B cell (primary cell): ENCODE results near the gene CCNK.

Experiments used
- EZH2 ChIP-seq: IDR thresholded peaks from 2 replicates; pipeline ENCODE4 v1.6.1; 2012; ENCODE audit warnings: borderline replicate concordance, low read depth, mild to moderate bottlenecking, moderate library complexity, low read length; ENCODE audit not compliant: insufficient read depth, poor library complexity, severe bottlenecking
- TF ChIP-seq, protein P1 (sequence below): fragments of 200-600 bp; IDR thresholded peaks from one replicate; pipeline ENCODE4 v1.8.0; 2022; ENCODE audit warnings: antibody characterized with exemption, mild to moderate bottlenecking

DNA sequence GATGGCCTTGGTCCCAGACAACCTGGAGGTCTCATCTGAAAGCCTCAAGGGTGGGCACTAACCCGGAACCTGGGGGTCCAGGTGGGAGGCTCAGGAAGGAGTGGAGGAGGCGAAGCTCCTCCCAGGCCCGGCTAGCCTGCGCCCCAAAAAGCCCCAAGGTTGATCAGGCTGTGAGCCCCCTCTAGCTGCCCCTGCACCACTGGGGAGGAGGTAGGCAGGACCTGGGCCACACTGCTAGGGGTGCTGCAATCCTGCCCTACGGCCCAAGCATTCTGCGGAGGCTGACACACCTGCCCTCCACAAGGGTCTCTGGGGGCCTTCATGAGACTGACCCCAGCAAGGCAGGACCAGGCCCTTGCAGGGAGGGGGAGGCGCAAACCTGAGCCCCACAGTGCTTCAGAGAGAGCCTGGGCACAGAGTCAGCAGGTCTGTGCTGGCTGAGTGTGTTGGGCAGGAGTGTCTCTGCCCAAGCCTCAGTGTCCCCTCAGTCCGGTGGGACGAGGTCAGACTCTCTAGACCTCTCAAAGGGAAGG lies 70.9 kb downstream of the CCNK start:
- TF ChIP-seq, protein P1, sequence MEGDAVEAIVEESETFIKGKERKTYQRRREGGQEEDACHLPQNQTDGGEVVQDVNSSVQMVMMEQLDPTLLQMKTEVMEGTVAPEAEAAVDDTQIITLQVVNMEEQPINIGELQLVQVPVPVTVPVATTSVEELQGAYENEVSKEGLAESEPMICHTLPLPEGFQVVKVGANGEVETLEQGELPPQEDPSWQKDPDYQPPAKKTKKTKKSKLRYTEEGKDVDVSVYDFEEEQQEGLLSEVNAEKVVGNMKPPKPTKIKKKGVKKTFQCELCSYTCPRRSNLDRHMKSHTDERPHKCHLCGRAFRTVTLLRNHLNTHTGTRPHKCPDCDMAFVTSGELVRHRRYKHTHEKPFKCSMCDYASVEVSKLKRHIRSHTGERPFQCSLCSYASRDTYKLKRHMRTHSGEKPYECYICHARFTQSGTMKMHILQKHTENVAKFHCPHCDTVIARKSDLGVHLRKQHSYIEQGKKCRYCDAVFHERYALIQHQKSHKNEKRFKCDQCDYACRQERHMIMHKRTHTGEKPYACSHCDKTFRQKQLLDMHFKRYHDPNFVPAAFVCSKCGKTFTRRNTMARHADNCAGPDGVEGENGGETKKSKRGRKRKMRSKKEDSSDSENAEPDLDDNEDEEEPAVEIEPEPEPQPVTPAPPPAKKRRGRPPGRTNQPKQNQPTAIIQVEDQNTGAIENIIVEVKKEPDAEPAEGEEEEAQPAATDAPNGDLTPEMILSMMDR = no peak
- TF ChIP-seq EZH2 = no peak
